NOMO-1 treated with dmso at 0.1 percent for 144 hours (cell line): ENCODE data around the gene CSNK1G2.

Experiments used
- DNase-seq: peaks from one replicate; lab custom pipeline; 2025; ENCODE audit not compliant: unreplicated experiment; lab: John Stamatoyannopoulos, UW

Gene CSNK1G2

DNA sequence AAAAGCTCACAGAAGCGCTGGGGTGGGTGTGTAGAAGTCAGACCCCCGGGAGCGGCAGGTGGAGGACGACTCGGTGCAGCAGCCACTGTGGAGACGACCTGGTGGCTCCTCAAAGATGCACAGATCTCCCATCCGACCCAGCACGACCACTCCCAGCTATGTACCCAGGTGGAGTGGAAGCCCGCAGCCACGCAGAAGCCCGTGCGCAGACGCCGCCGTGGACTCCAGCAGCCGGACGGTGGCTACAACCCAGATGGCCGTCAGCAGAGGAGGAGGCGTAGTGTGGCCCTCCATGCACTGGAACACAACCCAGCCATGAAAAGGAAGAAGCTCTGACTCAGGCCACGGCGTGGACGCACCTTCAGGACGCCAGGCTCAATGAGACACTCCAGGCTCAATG lies 21.7 kb downstream of the CSNK1G2 start:
- no peak for DNase-seq

DNA sequence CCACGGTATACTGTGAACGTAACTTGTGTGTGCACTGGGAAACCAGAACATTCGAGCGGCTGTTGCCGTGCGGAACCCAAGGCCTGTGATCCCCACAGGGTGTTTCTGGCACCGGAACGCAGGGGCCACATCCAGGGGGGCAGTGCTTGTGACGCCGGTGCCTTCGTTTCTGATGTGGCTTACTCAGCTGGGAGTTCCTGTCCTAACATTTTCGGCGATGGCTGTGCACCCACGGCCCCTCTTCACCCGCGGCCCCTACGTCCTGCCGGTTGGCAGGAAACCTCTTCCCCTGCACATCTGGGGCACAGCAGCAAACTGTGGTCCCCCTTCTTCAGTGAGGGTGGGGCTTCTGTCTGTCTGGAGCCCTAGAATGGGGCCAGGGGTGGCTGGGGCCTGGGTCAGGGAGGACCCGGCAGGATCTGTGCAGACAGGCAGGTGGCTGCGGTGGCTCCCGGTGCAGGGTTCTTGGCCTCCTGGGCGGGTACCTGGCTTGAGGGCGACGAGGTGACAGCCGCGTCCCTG lies 26.2 kb downstream of the CSNK1G2 start:
- no peak for DNase-seq

DNA sequence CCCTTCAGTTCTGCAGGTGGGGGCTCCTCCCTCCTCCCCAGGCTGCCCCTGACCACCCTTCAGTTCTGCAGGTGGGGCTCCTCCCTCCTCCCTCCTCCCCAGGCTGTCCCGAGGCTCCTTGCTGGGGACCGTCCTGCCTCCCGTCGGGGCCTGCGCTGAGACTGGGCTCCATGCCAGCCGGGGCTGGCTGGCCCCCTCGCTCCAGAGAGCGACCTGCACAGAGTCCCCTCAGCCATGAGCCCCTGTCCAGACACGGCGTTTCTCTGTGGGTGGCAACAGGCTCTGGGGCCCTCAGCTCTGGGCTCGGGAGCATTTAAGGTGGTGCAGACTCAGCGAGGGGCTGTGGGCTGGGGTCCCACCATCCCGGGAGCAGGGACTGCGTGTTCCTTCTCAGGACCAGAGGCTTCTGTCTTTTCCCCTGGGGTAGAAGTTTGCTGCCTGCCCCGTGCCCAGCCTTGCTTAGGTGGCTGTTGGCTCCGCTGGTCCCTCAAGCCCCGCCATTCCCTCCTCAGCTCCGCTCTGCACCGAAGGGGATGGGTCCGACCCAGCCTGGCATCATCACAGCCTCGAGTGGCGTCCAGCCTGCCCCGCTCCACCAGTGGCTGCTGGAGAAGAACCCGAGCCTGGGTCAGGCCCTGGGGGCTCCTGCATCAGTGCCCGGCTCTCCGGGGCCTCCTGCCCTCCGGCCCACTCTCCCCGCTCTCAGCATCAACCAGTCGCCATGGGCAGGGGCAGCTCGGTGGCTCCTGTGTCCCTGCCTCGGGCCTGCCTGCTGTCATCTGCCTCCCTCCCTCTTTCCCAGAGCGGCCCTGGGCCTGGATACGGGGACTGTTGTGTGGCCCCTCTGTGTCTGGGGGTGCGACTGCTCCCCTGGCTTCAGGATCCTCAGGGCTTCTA lies 27.6 kb downstream of the CSNK1G2 start:
- DNase-seq = no peak

DNA sequence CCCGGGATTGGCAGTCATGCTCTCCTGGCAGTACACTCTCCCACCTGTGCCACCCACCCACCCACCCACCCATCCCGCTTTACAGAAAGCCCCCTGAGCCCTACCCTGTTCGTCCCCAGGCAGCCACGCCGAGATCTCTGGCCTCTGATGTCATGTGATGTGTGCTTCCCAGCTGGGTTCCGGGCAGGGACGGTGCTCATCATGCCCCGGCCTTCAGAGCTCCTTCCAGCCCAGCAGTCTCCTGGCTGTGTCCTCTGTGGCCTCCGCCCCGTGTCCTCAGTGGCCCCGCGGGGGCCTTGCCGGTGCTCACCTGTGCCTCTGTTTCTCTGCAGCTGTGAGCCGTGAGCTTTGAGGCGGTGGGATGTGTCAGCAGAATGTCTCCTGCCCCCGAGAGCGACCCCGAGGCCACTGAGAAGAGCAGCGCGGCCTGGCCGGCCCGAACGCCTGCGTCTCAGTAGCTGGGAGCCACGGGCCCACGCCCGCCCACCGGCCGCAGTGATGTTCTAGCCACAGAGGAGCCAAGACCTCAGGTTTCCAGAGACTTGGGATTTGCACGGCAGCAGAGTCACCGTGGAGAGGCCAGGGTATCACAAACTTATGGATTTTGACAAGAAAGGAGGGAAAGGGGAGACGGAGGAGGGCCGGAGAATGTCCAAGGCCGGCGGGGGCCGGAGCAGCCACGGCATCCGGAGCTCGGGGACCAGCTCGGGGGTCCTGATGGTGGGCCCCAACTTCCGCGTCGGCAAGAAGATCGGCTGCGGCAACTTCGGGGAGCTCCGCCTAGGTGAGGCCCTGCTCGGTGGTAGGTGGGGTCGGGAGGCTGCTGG lies 28.4 kb downstream of the CSNK1G2 start:
- DNase-seq = no peak

DNA sequence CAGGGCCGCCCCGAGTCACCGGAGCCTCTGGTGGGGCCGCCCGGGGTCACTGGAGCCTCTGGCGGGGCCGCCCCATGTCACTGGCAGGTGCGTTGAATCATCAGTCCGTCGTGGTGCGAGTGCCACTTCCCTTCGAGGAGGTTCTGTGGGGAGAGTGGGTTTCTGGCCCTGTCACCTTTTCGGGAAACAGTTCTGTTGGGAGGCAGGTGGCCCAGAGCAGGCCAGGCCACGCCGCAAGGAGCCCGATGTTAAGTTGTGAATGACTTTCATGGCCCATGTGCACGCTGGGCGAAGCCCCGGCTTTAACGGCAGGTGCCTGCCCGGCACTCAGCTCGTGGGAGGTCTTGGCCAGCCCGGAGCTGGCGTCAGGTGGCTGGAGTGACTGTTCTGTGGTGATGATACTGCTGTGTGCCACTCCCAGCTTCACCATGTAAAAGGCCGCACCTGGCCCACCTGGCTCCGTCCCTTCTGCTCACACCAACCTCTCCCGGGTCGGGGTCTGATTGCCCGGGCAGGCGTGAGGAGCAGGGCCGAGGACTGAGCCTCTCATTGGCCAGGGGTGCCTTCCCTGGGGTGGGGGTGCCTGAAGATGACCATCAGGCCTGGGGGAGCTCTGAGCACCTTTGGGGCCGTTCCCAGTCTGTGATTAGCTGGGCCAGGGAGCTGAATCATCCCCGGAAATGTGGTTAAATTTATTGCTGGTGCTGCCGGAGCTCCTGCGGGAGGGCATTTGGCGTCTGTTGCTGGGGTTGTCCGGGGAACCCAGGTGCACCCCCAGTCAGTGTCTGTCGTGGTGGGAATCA lies 29.2 kb downstream of the CSNK1G2 start:
- no peak for DNase-seq

DNA sequence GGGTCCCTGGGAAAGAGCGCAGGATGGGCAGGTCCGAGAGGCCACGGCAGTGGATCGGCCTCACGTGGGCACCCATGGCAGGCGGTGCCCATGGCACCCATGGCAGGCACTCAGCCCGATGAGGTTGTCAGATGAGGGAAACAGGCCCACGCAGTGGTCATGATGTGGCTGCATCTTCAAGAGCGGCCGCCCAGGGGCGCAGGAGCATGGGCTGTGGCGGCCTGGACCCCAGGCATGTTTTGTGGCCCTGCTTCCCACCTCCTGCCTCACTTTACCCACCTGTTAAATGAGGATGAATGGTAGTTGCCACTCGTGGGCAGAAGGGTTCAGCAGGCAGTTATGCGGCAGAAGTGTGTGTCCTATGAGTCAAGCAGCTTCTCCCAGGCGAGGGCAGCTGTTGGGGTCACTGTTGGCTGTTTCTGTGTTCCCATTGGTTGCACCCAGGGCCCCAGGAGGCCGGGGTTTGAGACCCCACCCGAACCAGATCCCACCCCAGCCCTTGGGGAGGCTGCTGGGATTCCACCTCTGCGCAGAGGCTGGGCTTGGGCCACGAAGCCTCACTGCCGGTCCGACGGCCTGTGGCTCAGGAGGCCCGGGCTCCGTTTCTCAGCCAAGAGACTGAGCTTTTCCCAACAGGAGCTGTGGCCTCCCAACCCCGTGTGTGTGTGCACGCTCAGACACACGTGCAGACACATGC lies 30.0 kb downstream of the CSNK1G2 start:
- no peak for DNase-seq

DNA sequence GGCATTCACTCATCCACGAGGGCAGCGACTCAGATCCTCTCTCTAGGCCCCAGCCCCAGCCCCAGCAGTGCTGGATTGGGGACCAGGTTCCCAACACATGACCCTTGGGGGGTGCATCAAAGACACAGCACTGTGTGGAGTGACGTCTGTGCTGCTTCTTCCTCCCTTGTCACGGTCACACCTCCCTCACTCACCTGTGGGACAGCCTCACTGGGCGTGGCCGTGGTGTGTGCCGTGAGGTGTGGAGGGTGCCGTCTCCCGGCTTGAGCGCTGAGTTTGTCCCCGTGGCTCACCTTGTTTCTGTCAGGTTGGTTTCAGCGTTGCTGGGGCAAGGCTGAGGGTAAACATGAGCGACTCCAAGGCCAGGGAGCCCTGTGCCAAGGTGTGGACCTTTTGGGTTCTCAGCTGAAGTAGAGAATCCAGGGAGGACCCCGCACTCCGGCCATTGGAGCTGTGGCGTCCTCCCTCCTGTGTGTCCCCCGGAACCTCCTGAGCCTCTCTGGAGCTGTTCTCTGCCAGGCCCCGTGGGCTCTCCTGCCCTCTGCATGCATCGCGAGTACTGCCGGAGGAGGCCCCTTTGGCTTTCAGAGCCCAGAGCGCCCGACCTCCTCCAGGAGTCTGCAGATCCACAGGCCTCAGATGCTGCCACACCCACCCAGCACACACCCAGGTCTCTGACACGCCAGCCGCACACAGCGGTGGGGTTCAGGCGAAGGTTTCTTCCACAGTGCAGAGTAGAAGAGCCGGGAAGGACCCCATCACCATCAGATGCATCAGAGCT lies 33.6 kb downstream of the CSNK1G2 start:
- no peak for DNase-seq

DNA sequence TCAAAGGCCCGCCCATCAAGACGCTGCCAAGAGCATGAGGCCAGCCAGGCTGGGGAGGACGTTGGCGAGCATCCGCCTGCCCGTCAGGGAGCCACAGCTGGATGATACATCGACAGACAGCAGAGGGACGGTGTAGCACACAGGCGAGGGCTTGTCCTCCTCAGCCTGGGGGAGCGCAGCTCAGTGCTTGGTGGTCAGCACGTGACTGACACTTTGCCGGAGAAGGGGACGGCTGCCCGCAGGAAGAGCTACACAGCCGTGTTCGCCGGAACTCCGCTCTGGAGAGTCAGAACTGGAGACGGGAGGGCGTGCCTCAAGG lies 34.1 kb downstream of the CSNK1G2 start:
- no peak for DNase-seq

DNA sequence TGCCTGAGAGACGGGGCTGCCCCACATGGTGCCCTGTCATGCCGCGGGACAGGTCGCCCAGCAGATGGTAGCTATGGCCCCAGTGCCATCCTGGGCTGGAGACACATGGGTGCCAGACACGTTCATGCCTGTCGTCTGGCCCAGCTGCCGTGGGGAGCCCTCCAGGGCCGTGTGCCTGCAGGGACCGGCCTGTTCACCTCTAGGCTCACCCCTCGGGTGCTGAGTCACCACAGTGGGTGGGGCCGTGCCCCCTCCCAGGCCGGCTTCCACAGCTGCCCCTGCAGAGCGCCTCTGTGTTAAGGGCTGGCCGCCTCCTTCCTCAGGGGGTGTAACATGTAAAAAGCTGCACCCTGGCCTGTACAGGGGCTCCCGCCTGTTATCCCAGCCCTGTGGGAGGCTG lies 36.1 kb downstream of the CSNK1G2 start:
- DNase-seq = no peak

DNA sequence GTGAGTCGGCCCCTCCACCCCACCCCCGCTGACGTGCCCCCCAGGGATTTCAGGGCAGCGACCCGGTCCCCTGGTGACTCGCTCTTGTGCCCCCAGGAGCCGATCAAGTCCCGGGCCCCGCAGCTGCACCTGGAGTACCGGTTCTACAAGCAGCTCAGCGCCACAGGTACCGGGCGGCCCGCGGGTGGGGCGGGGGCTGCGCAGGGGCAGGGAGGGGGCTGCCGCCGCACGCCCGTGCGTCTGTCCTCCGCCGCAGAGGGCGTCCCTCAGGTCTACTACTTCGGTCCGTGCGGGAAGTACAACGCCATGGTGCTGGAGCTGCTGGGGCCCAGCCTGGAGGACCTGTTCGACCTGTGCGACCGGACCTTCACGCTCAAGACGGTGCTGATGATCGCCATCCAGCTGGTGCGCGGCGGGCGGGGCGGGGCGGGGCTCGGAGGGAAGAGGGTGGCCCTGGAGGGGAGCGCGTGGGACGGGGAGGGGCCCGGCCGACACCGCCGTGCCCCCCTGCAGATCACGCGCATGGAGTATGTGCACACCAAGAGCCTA lies 37.4 kb downstream of the CSNK1G2 start:
- DNase-seq = no peak

DNA sequence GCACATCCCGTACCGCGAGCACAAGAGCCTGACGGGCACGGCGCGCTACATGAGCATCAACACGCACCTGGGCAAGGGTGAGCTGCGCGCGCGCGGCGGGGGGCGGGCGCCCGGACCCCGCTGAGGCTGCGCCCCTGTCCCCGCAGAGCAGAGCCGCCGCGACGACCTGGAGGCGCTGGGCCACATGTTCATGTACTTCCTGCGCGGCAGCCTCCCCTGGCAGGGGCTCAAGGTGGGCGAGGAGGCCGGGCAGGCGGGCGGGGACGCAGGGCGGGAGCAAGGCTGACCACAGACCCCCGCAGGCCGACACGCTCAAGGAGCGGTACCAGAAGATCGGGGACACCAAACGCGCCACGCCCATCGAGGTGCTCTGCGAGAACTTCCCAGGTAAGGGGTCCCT lies 38.0 kb downstream of the CSNK1G2 start:
- DNase-seq = no peak

DNA sequence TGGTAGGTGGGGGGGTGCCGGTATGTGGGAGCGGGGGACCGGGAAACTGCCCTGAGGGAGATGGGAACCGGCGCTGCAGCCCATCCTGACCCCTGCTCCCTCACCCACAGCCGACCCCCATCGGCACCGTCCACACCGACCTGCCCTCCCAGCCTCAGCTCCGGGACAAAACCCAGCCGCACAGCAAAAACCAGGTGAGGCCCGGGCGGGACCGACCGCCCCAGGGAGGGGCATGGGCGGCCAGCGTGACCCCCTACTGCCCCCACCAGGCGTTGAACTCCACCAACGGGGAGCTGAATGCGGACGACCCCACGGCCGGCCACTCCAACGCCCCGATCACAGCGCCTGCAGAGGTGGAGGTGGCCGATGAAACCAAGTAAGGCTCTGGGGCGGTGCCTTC lies 38.7 kb downstream of the CSNK1G2 start:
- no peak for DNase-seq

DNA sequence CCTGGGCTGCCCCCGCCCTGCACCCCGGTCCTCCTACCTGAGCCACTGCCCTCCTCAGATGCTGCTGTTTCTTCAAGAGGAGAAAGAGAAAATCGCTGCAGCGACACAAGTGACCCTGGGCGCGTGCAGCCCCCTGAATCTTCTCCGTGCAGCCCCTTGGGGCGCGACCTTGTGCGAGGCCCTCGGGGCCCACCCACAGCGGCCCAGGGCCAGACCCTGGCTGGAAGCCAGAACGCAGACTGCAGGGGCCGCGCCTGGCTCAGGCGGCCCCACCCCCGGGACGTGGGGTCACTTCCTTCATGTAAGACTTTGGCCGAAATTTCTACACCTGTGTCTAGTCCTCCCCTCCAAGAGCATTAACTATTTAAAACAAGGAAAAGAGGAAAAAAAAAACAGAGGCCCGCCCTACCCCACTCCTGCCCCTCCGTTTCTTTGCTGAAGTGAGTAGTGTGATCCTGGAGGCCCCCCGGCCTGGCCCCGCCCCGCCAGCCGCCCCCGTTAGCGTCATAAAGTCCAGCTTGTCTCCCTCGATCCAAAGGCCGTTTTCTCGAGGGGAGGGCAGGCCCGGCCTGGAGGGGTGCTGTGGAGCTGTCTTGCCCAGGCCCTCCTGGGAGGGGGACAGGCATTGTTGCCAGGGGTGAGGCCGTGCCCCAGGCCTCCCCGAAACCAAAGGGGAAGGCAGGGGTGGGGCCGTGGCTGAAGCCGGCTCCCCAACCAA lies 39.3 kb downstream of the CSNK1G2 start:
- DNase-seq = no peak

DNA sequence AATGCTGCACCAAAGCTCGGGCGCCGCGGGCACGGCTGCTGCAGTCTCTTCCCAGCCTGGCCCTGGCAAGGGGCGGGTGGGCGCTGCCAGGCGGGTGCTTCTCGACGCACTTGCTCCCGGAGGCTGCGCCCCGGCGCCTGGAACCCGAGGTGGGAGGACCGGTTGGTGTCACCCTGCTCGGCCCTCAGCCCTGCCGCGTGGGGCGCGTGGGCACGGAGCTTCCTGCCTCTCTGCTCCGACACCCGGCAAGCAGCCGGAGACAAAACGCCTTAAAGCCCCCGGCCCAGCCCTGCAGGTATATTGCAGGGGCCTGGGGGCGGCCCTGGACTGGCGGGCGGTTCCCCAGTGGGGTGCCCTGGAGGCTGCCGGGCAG lies 39.8 kb downstream of the CSNK1G2 start:
- no peak for DNase-seq

DNA sequence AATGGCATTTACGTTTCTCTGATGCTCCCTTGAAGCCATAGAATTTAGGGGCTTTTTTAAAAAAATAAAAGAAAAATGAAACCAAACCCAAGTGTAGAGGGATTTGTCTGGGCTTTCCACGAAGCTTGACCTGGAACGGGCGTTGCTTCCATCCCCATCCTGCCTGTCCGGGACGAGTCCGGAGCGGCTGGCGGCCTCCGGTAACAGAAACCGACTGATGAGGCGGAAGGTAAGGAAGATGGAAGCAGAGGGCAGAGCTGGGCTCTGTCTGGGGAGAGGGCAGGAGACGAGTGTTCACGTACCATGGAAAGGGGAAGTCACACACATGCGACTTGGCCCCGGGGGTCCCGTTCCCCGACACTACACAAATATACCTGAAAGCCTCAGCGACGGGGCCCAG lies 40.3 kb downstream of the CSNK1G2 start:
- no peak for DNase-seq

DNA sequence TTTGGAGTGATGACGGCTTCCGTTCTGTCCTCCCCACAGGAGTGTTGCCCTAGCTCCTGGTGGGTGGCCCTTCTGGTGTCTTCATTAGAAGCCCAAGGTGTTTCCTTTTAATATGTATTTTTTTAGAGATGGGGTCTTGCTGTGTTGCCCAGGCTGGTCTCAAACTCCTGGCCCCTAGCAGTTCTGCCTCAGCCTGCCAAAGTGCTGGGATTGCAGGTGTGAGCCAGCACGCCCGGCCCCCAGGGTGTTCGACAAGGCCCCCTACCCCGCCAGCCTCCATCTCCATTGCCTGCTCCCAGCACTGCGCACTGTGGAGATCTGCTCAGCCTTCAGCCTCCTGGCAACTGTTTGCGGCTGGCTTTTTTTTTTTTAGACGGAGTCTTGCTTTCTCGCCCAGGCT lies 43.4 kb downstream of the CSNK1G2 start:
- DNase-seq = no peak

DNA sequence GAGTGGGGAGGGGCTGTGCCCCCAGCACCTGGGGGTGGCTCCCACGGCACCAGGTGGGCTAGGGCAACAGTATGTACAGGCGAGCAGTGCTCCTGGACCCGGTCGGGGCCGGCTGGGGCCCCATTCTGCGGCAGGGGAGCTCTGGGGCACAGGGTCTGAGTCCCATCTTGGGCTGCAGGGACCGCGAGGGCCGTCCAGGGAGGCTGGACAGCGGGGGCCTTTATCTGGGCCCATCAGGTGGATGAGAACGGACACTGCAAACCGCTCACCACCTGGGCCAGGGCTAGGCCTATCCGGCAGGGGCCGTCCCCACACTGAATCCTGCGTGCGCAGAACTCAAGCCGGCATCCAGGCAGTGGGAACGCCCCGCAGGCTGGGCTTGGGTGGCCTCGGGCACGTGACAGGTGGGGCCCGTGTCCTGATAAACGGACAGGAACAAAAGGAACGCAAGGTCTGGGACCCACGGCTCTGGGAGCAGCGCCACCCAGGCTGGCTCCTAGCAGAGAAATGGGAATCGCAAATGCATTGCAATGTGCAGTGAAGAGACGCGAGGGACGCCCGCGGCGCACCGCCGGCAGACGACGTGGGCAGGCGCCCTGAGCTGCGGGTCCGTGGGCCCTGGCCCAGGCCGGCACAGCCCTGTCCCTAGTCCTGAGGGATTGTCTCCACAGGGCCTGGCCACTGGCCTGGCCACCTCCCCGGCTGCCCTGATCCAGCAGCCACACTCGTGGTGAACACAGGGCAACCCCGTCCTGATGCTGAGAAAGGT lies 44.8 kb downstream of the CSNK1G2 start:
- no peak for DNase-seq
